ENCODE data around the gene CYP24A1.

CYP24A1 gene

DNA sequence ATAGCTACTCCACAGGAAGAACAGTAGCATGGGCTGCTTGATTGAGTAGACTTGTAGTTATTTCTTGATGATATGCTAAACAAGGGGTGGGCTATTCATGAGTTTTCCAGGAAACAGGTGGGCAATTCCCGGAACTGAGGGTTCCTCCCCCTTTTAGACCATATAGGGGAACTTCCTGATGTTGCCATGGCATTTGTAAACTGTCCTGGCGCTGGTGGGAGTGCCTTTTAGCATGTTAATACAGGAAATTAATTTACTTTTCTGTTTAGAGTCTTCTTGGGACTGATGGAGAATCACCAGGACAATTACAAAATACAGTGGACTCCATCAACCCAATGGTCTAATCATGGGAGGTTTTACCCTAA is 22.7 kb downstream of the CYP24A1 start:
- Histone ChIP-seq H3K36me3 (ENCODE audit: insufficient read depth, low read length) (no peaks in the 10 kb centered on the region), H2AFZ (ENCODE audit: low read length) (no peak overlapping the region), H3K4me2 (ENCODE audit: low read length) (no peak overlapping the region), H3K4me1 (ENCODE audit: insufficient read depth, low read length, severe bottlenecking) (no peaks in the 10 kb centered on the region), H3K9me2 (ENCODE audit: low read depth, low read length) (no peaks in the 10 kb centered on the region), H3K9ac (ENCODE audit: low read length) (no peak overlapping the region), H3F3A (ENCODE audit: insufficient read depth, low read length) (no peaks in the 10 kb centered on the region), H3K27me3 (ENCODE audit: insufficient read depth, low read length) (no peaks in the 10 kb centered on the region), H3K4me3 (ENCODE audit: low read depth, low read length, poor library complexity, severe bottlenecking) (no peak overlapping the region), H4K20me1 (ENCODE audit: insufficient read depth, low read length) (no peaks in the 10 kb centered on the region), H3K79me2 (ENCODE audit: insufficient read depth, low read length) (no peaks in the 10 kb centered on the region), H3K27ac (ENCODE audit: low read depth, low read length, poor library complexity, severe bottlenecking) (no peak overlapping the region), H3K9me3 (ENCODE audit: low read length) (no peaks in the 10 kb centered on the region)
- TF ChIP-seq, protein P1, sequence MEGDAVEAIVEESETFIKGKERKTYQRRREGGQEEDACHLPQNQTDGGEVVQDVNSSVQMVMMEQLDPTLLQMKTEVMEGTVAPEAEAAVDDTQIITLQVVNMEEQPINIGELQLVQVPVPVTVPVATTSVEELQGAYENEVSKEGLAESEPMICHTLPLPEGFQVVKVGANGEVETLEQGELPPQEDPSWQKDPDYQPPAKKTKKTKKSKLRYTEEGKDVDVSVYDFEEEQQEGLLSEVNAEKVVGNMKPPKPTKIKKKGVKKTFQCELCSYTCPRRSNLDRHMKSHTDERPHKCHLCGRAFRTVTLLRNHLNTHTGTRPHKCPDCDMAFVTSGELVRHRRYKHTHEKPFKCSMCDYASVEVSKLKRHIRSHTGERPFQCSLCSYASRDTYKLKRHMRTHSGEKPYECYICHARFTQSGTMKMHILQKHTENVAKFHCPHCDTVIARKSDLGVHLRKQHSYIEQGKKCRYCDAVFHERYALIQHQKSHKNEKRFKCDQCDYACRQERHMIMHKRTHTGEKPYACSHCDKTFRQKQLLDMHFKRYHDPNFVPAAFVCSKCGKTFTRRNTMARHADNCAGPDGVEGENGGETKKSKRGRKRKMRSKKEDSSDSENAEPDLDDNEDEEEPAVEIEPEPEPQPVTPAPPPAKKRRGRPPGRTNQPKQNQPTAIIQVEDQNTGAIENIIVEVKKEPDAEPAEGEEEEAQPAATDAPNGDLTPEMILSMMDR (IDR thresholded peaks at IDR 0.05; ENCODE audit: low read length) = no peak
- no peak for TF ChIP-seq EZH2 (IDR thresholded peaks at IDR 0.05; ENCODE audit: borderline replicate concordance, low read length)

DNA sequence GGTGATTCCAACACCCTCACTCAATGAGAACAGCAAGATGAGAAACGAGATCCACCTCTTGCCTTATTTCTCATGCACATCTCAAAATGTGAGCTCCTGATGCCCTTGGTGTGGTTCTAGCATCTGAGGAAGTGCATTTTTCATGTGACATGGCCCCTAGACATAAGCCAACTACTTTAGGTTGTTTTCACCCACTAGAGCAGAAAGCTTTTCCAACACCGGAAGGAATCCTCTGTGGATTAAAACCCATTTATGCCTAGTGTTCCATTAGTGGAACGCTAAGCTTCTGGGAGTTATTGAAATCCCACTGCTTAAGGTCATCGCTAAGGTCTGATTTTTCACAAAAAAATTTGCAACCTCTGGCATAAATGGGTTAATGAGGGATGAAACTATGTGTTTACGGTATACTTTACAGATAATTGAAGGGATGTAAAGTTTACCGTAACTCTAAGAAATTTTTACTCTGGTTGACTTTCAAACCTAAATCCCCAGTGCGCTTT is 24.0 kb downstream of the CYP24A1 start:
- Histone ChIP-seq H3K36me3 (ENCODE audit: insufficient read depth, low read length) (no peaks in the 10 kb centered on the region), H3K4me2 (ENCODE audit: low read length) (no peak overlapping the region), H3K27ac (ENCODE audit: low read depth, low read length, poor library complexity, severe bottlenecking) (no peak overlapping the region), H3K79me2 (ENCODE audit: insufficient read depth, low read length) (no peaks in the 10 kb centered on the region), H4K20me1 (ENCODE audit: insufficient read depth, low read length) (no peaks in the 10 kb centered on the region), H3K27me3 (ENCODE audit: insufficient read depth, low read length) (no peaks in the 10 kb centered on the region), H2AFZ (ENCODE audit: low read length) (no peak overlapping the region), H3K9ac (ENCODE audit: low read length) (no peak overlapping the region), H3K4me1 (ENCODE audit: insufficient read depth, low read length, severe bottlenecking) (no peaks in the 10 kb centered on the region), H3K9me3 (ENCODE audit: low read length) (no peaks in the 10 kb centered on the region), H3K4me3 (ENCODE audit: low read depth, low read length, poor library complexity, severe bottlenecking) (no peak overlapping the region), H3K9me2 (ENCODE audit: low read depth, low read length) (no peaks in the 10 kb centered on the region), H3F3A (ENCODE audit: insufficient read depth, low read length) (no peaks in the 10 kb centered on the region)
- TF ChIP-seq EZH2 (IDR thresholded peaks at IDR 0.05; ENCODE audit: borderline replicate concordance, low read length) = no peak
- TF ChIP-seq, protein P1 (IDR thresholded peaks at IDR 0.05; ENCODE audit: low read length) = no peak

DNA sequence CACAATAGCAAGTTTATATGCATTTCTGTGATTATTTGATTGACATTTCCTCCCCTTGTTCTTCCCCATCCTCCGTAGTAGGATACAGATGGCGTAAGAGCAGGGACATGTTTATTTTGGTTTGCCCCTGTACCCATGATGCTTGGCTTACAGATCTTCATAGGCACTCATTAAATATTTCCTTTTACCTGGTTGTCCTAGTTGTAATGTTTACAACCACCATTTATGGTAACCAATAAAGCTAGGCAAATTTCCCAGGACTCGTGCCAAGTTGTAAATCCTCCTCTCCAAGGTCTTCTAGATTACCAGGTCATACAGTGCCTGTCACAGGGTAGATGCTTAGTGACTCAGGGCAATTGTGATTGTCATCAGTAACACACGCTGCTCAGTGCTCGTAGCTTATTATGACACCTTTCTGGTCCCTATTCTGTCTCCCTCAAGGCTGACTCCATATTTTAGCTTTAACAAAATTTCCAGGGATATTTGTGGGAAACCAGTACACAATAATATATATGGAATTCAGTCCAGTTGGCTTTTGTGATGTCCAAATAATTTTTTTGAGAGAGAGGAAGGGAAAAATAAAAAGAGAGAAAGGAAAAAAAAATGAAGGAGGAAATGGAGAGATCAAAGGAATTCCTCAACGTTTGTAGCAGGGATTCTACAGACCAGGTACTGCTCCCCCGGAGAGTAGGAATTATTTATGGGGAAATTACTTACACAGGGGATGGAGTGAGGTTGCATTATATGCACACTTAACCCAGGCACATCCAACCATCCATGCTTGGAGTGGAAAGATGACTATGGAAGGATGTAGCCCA is 24.6 kb downstream of the CYP24A1 start:
- no peaks in the 10 kb centered on the region for H3K36me3 ChIP-seq (ENCODE audit: insufficient read depth, low read length)
- no peak overlapping the region for H2AFZ ChIP-seq (ENCODE audit: low read length)
- H3K27ac ChIP-seq (ENCODE audit: low read depth, low read length, poor library complexity, severe bottlenecking) = no peak overlapping the region
- no peak overlapping the region for H3K4me2 ChIP-seq (ENCODE audit: low read length)
- no peaks in the 10 kb centered on the region for H3F3A ChIP-seq (ENCODE audit: insufficient read depth, low read length)
- no peaks in the 10 kb centered on the region for H3K9me2 ChIP-seq (ENCODE audit: low read depth, low read length)
- no peak overlapping the region for H3K9ac ChIP-seq (ENCODE audit: low read length)
- H3K4me1 ChIP-seq (ENCODE audit: insufficient read depth, low read length, severe bottlenecking) = no peaks in the 10 kb centered on the region
- no peaks in the 10 kb centered on the region for H3K79me2 ChIP-seq (ENCODE audit: insufficient read depth, low read length)
- no peak for TF ChIP-seq EZH2 (IDR thresholded peaks at IDR 0.05; ENCODE audit: borderline replicate concordance, low read length)
- TF ChIP-seq, protein P1 (IDR thresholded peaks at IDR 0.05; ENCODE audit: low read length) = no peak
- no peaks in the 10 kb centered on the region for H4K20me1 ChIP-seq (ENCODE audit: insufficient read depth, low read length)
- no peaks in the 10 kb centered on the region for H3K27me3 ChIP-seq (ENCODE audit: insufficient read depth, low read length)
- H3K4me3 ChIP-seq (ENCODE audit: low read depth, low read length, poor library complexity, severe bottlenecking) = no peak overlapping the region
- no peaks in the 10 kb centered on the region for H3K9me3 ChIP-seq (ENCODE audit: low read length)
